Erythroblast (primary cell): ENCODE data around the gene SAMD1.

ENCODE experiments used
- DNase-seq, 2 experiments: peaks; one replicate each; lab custom pipeline; 2025; lab: John Stamatoyannopoulos, UW
- GATA1 ChIP-seq: IDR thresholded peaks from 2 replicates; pipeline ENCODE4 v1.6.1; 2011; ENCODE audit warnings: low read depth, mild to moderate bottlenecking, control low read depth, low read length, moderate library complexity
- POLR2A ChIP-seq: IDR thresholded peaks from 2 replicates; pipeline ENCODE4 v1.6.1; 2011; ENCODE audit warnings: mild to moderate bottlenecking, low read length

The SAMD1 gene

DNA sequence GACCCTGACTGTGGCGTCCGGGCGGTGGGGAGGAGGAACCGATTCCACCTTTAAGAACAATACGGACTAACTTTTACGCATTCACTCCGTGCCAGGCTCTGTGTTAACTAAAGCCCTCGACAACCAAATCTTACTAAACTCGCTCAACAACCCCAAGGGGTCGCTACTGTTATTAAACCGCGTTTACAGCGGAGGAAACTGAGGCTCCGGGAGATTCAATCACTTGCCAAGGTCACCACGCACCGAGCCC lies 1.2 kb downstream of the SAMD1 start:
- no peak for TF ChIP-seq POLR2A
- peak in 1 of 2 experiments; percentile 46 for DNase-seq

DNA sequence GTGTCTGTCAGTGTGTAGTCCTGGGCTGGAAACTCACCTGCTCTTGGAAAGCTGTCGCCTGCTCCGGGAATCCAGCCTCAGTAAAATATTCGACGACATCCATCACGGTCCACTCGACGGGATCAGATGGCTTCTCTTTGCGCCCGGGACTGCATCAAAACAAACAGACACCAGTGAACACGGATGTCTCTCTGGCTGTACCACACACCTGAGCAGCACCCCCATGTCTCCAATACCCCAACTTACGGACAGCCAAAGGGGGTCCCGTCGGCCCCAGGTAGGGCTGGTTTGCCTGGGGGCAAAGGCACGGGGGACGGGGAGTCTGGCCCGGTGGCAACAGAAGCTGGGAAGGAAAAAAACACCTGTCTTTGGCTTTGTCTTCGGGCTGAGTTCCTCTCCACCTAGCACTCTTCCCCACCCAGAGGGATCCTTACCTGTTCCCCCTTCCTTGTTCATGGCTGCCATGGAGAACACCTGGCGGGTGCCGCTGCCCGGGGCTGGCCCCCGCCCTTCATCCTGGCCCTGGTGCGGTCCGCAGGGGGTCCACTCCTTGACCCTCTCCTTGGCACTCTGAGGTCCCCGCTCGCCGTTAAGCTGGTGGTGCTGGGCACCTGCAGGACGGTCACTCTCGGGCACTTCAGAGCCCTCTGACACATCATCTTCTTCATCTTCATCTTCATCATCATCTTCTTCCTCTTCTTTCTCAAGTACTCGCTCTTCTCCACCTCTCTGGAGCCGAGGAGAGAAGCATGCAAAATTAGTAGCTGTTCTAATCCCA lies 1.7 kb downstream of the SAMD1 start:
- TF ChIP-seq GATA1 = no peak
- TF ChIP-seq POLR2A = no peak

GRCh38 chr19:14086098-14086497 lies 4.5 kb downstream of the SAMD1 start:
- no peak for DNase-seq
- TF ChIP-seq GATA1 (no peak), POLR2A (no peak)

More for the DNA sequence above, 1.7 kb downstream of the SAMD1 start:
- no peak for DNase-seq

GRCh38 chr19:14085309-14085995 lies 5.1 kb downstream of the SAMD1 start, which contains the start of gene C19orf67:
TSS of gene C19orf67 (minus strand) at chr19:14085783. CDS start at chr19:14085627, 156 bp downstream.
- no peak for DNase-seq
- no peak for TF ChIP-seq GATA1
- no peak for TF ChIP-seq POLR2A

- TF ChIP-seq GATA1 (no peak), POLR2A (no peak)
- no peak for DNase-seq
Measured at GRCh38 chr19:14082675-14082960, 7.9 kb downstream of the SAMD1 start.

- DNase-seq = no peak
- no peak for TF ChIP-seq GATA1
- no peak for TF ChIP-seq POLR2A
Measured at GRCh38 chr19:14081797-14082674, 8.5 kb downstream of the SAMD1 start.

DNA sequence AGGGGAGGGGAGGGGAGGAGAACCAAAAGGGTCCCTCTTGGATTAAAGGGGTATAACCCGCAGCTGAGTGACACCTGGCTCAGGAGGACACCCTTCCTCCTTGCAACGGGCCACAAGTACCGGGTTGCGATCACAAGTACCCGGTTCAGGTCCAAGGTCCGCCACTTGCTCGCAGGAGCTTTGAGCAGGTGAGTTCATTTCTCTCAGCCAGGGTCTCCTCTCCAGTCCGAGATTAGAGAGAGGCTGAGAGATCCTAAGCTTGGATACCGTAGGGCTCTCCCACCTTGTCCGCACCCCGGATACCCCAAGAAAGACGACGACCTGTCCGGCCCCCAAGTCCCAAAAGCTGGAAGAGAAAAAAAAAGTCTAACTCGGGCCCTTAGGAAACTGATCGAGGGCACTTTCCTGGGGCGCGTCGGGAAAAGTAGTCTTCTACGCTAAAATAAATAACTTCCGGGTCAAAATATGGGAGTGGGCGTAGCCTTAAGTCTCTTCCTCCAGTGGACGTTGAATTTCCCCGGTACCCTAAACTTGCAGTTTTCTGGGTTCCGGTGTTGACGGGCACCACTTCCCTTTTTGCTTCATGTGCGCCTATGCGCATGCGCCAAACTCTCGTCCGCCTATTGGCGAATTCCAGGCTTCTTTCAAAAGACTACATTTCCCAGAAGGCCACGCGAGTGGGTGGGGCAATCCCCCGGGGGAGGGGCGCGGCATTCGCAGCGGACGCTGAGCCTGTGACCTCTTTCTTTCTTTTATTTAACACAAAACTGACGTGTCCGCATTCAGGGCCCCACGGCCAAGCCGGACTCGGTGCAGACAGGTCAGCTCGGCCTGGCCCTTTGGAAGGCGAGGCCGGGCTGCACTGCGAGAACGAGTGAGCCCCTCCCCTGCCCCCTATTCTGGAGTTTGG lies 9.4 kb downstream of the SAMD1 start:
- TF ChIP-seq POLR2A (peak; percentile 75), GATA1 (no peak)
- DNase-seq = peak; percentile 99

DNA sequence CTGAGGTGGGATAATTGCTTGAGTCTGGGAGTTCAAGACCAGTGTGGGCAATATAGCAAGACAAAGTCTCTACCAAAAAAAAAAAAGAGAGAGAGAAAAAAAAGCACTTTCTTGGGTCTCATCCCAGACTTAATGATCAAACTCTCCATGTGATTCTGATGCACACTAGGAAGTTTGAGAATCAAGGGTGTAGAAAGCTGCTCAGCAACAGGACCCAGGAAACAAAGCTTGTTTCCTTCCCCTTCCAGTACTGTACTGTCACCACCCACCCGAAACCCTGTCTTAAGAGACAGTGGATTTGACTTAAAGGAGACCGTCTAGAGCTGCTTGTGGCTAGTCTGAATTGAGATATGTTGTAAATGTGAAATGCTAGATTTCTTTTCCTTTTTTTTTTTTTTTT lies 12.1 kb downstream of the SAMD1 start:
- DNase-seq = no peak
- no peak for TF ChIP-seq GATA1
- no peak for TF ChIP-seq POLR2A

DNA sequence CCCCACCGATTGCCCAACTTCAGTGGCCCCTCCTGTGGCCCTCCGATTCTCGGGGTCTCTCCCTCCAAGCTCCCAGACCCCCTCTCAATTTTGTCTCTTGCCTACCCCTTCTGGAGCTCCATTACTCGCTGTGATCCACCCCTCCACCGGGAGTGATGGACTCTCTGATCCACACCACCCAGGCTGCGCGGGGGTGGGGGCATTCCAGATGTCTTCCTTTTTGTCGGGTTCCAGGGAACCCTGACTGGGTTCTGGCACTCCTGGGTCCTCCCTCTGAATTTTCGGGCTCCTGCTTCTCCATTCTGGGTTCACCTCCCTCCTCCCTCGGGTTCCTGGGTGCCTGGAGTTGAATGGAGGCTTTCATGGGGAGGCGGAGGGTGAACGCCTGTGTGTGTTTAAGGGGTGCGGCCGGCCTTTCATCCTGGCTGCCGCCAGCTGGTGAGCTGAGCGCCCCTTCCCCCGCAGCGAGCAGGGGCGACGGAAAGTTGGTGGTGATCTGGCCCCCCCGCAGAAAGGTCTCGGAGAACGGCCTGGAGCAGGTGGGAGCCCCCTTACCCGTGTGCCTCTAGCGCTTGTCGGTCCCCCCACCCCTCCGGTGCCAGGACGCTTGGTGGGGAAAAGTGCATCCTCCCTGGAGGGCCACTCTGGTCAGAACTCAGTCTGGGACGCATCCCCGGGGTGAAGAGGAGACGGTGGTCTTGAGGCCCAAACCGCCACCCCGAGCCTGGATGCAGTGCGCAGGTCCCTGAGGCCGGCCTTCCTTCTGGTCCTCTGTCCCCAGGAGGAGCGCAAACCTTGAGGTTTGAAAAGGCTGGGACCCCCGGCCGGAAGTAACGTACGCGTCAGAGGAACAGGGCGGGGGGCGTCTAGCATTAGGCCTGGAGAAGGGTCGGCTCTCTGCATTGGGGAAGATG lies 16.4 kb downstream of the SAMD1 start:
- peak; percentile 52 for TF ChIP-seq POLR2A
- no peak for TF ChIP-seq GATA1
- DNase-seq = peak; percentile 51 to 68

DNA sequence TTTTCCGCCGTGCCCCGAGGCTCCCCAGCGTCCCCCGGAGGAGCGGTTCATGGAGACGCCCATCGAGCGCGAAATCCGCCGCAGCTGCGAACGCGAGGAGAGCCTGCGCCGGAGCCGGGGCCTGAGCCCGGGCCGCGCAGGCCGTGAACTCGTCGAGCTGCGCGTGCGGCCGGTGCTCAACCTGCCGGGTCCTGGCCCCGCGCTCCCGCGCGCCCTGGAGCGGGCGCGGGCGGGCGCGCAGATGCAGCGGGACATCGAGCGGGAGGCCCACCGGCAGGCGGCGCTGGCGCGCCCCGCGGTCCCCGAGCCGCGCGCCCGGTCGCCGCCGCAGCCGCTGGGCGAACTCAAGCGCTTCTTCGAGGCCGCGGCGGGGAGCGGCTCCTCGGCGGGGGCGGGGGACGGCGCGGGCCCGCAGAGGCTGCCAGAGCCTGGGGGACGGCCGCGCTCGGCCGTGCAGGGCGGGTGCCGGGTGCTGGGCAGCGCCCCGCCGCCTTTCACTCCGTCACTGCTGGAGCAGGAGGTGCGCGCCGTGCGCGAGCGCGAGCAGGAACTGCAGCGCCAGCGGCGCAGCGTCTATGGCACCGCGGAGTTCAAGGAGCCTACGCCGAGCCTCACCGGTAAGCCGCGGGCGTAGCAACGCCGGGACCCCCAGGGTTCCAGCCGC lies 17.2 kb downstream of the SAMD1 start:
- peak; percentile 89 to 94 for DNase-seq
- TF ChIP-seq POLR2A = peak; percentile 74
- TF ChIP-seq GATA1 = no peak

GRCh38 chr19:14072535-14073260 lies 17.9 kb downstream of the SAMD1 start, which contains the start of gene MISP3:
TSS of gene MISP3 (plus strand) at chr19:14072786. CDS start at chr19:14073310, 524 bp downstream.
- peak; percentile 67 to 73 for DNase-seq
- TF ChIP-seq POLR2A (no peak), GATA1 (no peak)
